WTC11 (cell line): ENCODE data around the gene PTPRN2.

ENCODE experiments used
- CTCF ChIP-seq: fragments of 200-600 bp; IDR thresholded peaks from 2 replicates; pipeline ENCODE4 v1.8.0; 2022; ENCODE audit warnings: antibody characterized with exemption
- FOXP1 ChIP-seq: sonication (generic); formaldehyde crosslinking; IDR thresholded peaks from 2 replicates; pipeline ENCODE4 v1.8.0; 2022; ENCODE audit warnings: missing genetic modification reagents, mild to moderate bottlenecking, moderate library complexity, borderline replicate concordance
- JAZF1 ChIP-seq: fragments of 250-450 bp; sonication (Bioruptor Pico); IDR thresholded peaks from 2 replicates; pipeline ENCODE4 v1.9.0; 2021; ENCODE audit warnings: moderate library complexity, mild to moderate bottlenecking, inconsistent platforms
- NR2C2 ChIP-seq: sonication (generic); formaldehyde crosslinking; IDR thresholded peaks from 2 replicates; pipeline ENCODE4 v1.8.0; 2022; ENCODE audit warnings: mild to moderate bottlenecking, missing genetic modification reagents
- NR3C1 ChIP-seq: sonication (generic); formaldehyde crosslinking; conservative IDR thresholded peaks from 2 replicates; pipeline ENCODE4 v1.8.1; 2023; ENCODE audit warnings: low read depth, mild to moderate bottlenecking, missing genetic modification reagents
- TEAD4 ChIP-seq: sonication (generic); formaldehyde crosslinking; IDR thresholded peaks from 2 replicates; pipeline ENCODE4 v1.8.0; 2022; ENCODE audit warnings: mild to moderate bottlenecking, missing genetic modification reagents

- TF ChIP-seq NR2C2 = no peak
- TF ChIP-seq TEAD4 (CRISPR knock-in tag) = no peak
- TF ChIP-seq FOXP1 (CRISPR knock-in tag) = no peak
- TF ChIP-seq NR3C1 (CRISPR knock-in tag) = no peak
- no peak for TF ChIP-seq JAZF1 (CRISPR knock-in tag)
- no peak for TF ChIP-seq CTCF
Measured at GRCh38 chr7:158239290-158239981, 348.2 kb downstream of the PTPRN2 start.
